GM10248 (cell line): ENCODE results near the gene OVAAL.

Source experiments
- CTCF ChIA-PET: fragments of 300-600 bp; sonication (Branson Sonifier 250); formaldehyde crosslinking; extraction: SDS; loops from one replicate; lab custom pipeline; 2021; ENCODE audit warnings: antibody characterized with exemption; lab: Yijun Ruan, JAX
- POLR2A ChIA-PET: fragments of 350-650 bp; sonication (Branson Sonifier 250); formaldehyde crosslinking; extraction: SDS; loops from one replicate; lab custom pipeline; 2020; ENCODE audit warnings: antibody characterized with exemption; lab: Yijun Ruan, JAX
- DNase-seq: peaks from one replicate; pipeline ENCODE4 v3.0.0; 2012; ENCODE audit errors: extremely low spot score
- CTCF ChIP-seq: IDR thresholded peaks from 2 replicates; pipeline ENCODE4 v1.5.1; 2012; ENCODE audit warnings: mild to moderate bottlenecking, low read depth; ENCODE audit errors: extremely low read depth, missing control alignments, control extremely low read depth

Gene OVAAL

DNA sequence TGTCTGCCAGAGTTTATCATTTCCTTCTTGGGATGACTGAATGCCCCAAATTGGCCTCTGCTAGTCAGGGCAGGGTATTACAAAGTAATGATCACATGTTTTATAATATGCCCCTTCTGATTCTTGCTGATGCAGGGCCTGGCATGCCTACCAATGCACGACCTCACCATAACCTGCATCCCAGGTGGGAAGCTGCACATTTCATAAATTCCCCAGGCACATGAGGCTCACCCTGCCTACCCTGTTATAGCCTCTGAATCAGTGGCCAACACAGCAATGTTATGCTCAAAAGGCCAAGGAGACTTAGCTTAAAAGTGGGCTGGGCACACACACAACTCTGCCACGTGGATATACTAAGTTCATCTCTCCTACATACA, 45.1 kb downstream of the OVAAL start:
- no peak for TF ChIP-seq CTCF
- POLR2A ChIA-PET, result no interaction called here
- CTCF ChIA-PET, result interaction anchor here (1.4 kb wide), 1 partner anchor 12 kb away, joined by 5 read pairs; no protein-coding TSS in a partner anchor

GRCh38 chr1:180606155-180606554, 47.4 kb downstream of the OVAAL start:
- no peak for TF ChIP-seq CTCF
- DNase-seq, result no peak
- CTCF ChIA-PET, result no interaction called here
- POLR2A ChIA-PET, result no interaction called here

More for the DNA sequence above, 45.1 kb downstream of the OVAAL start:
- DNase-seq, result no peak

DNA sequence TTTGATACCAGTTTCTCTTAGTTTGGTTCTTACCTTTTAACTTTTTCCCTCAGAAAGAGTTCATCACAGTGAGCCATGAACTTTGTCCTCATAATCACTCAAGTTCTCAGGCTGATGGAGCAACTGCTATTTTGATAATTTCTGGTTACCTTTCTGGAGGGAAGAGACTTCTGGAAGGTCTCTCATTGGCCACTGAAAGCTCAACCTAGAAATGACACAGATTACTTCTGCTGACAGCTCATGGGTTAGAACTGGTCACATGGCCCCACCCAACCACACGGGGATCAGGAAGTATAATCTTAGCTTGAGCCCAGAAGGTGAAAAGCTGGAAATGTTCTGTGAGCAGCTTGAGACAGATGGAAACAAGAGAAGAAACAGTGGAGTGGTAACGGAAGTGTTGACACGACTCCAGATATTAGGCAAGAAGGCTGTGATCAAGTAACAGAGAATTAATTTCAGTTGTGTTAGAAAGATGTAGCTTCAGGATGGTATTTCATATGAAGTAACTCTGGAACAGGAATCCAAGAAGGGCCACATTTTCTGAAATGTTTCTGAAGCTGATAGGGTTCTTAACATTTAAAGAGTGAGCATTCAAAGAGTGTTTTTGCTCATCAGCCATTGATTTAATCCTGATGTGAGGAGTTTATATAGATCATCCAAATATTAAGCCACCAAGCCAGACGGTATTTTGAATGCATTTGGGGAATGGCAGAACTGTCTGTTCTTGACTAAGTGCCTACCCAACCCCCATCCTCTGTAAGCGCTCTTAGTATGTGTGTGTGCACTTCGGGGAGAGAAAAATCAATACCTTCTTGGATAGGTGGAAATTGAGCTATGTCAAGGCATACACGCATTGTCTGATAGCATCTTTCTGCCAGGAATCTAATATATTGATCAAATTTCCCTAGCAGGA, 51.1 kb downstream of the OVAAL start:
- ChIA-PET CTCF (interaction anchor here (0.9 to 2.9 kb wide), 5 partner anchors 10 to 253 kb away, joined by 3 to 7 read pairs (median 4); partner anchors contain the start of gene XPR1), POLR2A (no interaction called here)
- TF ChIP-seq CTCF, result no peak
- DNase-seq, result no peak

GRCh38 chr1:180610556-180611015, 51.8 kb downstream of the OVAAL start:
- TF ChIP-seq CTCF, result no peak
- no peak for DNase-seq
- POLR2A ChIA-PET, result no interaction called here
- CTCF ChIA-PET, result interaction anchor here (1.3 to 2.9 kb wide), 3 partner anchors 9 to 253 kb away, joined by 3 to 7 read pairs (median 4); no protein-coding TSS in a partner anchor

DNA sequence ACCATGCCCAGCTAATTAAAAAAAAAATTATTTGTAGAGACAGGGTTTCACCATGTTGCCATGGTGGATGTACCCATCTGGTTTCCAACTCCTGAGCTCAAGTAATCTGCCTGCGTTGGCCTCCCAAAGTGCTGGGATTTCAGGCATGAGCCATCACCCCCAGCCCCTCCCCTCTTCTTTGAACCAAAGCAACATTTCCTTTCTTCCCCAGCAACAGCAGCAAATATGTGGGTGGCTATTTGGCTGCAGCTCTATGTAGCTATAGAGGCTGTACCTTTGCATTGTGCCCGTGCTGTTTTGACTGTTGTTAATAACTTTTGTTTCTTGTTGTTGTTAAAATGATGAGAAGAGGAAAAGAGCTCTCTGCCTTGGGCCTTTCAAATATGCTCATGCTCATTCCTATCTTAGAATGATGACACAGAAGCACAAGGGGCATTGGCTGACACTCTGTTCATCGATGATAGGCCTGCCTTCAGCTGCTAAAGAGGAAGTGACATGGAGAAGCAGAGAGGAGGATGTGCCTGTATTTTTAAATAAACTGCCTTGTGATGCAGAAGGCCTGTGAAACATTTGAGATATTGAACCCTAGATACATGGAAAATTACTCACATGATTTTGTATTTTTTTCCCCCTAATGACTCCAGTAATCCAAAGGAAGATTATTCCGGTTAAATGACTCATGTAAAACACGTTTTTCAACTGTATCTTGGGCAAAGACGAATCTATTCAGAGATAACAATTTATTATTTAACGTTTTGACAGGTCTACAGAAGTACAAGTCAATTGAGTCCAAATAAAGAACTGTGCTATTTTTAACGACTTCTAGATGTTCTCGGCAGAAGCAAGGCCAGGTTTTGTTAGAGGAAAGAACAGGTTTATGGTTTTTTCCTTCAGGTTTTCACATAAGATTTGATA, 52.5 kb downstream of the OVAAL start:
- no peak for TF ChIP-seq CTCF
- no peak for DNase-seq
- POLR2A ChIA-PET, result interaction anchor here (0.5 kb wide), 1 partner anchor 36 kb away, joined by 3 read pairs; no protein-coding TSS in a partner anchor
- CTCF ChIA-PET, result interaction anchor here (1.3 to 2.9 kb wide), 3 partner anchors 9 to 252 kb away, joined by 3 to 7 read pairs (median 4); no protein-coding TSS in a partner anchor

DNA sequence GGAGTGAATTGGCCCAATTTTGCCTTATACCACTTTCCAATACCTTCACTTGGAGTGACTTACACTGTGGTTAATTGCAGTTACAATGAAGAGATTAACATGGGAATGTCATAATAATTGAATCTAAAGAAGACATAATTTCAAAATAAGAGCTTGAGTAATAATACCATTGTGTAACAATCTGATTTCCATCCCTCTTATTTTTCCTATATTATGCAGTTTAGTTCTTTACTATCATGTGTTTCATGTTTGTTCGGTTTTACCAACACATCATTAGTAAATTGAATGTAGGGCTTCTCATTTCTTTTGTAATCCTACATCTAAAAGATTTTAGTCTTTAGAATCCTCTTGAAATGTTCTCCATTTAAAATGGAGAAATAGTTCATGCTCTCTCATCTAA, 53.9 kb downstream of the OVAAL start:
- CTCF ChIA-PET, result no interaction called here
- TF ChIP-seq CTCF, result no peak
- no peak for DNase-seq
- POLR2A ChIA-PET, result interaction anchor here (0.7 kb wide), 1 partner anchor 505 kb away, joined by 3 read pairs; no protein-coding TSS in a partner anchor
